ENCODE measurements around the gene SOX6. TPM values are rescaled to one million over a fixed set of nuclear protein-coding genes. Genes with fewer than 3 reads are reported as not detected.

The SOX6 gene
- polyA plus RNA-seq, 3 donors: not detected

GRCh38 chr11:16402654-16403447, 46.5 kb upstream of the SOX6 start:
- H3K9ac ChIP-seq (ENCODE audit: insufficient read depth, low read length, poor library complexity, severe bottlenecking): no peak overlapping the region
- H3K4me1 ChIP-seq (ENCODE audit: control insufficient read depth in 1 of 2, insufficient read depth in 2 of 2, low read length in 2 of 2): no peaks in the 10 kb centered on the region
- DNase-seq: no peak
- no peaks in the 10 kb centered on the region for H3K27me3 ChIP-seq (ENCODE audit: control insufficient read depth in 2 of 2, insufficient read depth in 2 of 2, low read length in 2 of 2)
- no peaks in the 10 kb centered on the region for H3K36me3 Mint-ChIP-seq
- H4K20me1 ChIP-seq (ENCODE audit: insufficient read depth, low read length): no peaks in the 10 kb centered on the region
- no peaks in the 10 kb centered on the region for H3K4me1 Mint-ChIP-seq
- no peak for TF ChIP-seq CTCF (IDR thresholded peaks at IDR 0.05)
- no peak overlapping the region for H3K4me2 ChIP-seq (replicated peaks; ENCODE audit: extremely low read depth, low read length, poor library complexity, severe bottlenecking)
- H3K27ac Mint-ChIP-seq: no peak overlapping the region
- no peak overlapping the region for H3K4me3 ChIP-seq (replicated peaks in 1 of 3; ENCODE audit: low read depth in 2 of 3, low read length in 3 of 3)
- peaks cover 0 to 2% (median 0%) of the 10 kb centered on the region in 7 donors for H3K9me3 Mint-ChIP-seq
- H3K27me3 Mint-ChIP-seq (ENCODE audit: low read depth in 3 of 3): no peaks in the 10 kb centered on the region
- H2AFZ ChIP-seq (ENCODE audit: insufficient read depth, low read depth, low read length, poor library complexity, severe bottlenecking): no peak overlapping the region
- intact Hi-C loops (cut with micrococcal nuclease): no loop called here
- no peaks in the 10 kb centered on the region for H3K9me3 ChIP-seq (replicated peaks in 1 of 2; ENCODE audit: control insufficient read depth in 1 of 2, insufficient read depth in 1 of 2, low read length in 2 of 2)
- H3K79me2 ChIP-seq (ENCODE audit: insufficient read depth, low read length): no peaks in the 10 kb centered on the region
- H3K27ac ChIP-seq (ENCODE audit: low read depth in 1 of 2, low read length in 2 of 2): no peak overlapping the region
- WGBS (ENCODE audit: insufficient coverage): 84% methylated on average over 3 of the region's 5 CpGs
- H3K4me3 Mint-ChIP-seq: no peak overlapping the region
- no peaks in the 10 kb centered on the region for H3K36me3 ChIP-seq (replicated peaks in 1 of 2; ENCODE audit: control insufficient read depth in 1 of 2, insufficient read depth in 2 of 2, low read length in 2 of 2)

- Histone ChIP-seq H3K4me1 (ENCODE audit: control insufficient read depth in 1 of 2, insufficient read depth in 2 of 2, low read length in 2 of 2) (no peaks in the 10 kb centered on the region), H3K4me2 (replicated peaks; ENCODE audit: extremely low read depth, low read length, poor library complexity, severe bottlenecking) (no peak overlapping the region), H3K79me2 (ENCODE audit: insufficient read depth, low read length) (no peaks in the 10 kb centered on the region), H4K20me1 (ENCODE audit: insufficient read depth, low read length) (no peaks in the 10 kb centered on the region), H3K9ac (ENCODE audit: insufficient read depth, low read length, poor library complexity, severe bottlenecking) (no peak overlapping the region), H3K36me3 (replicated peaks in 1 of 2; ENCODE audit: control insufficient read depth in 1 of 2, insufficient read depth in 2 of 2, low read length in 2 of 2) (no peaks in the 10 kb centered on the region), H3K4me3 (replicated peaks in 1 of 3; ENCODE audit: low read depth in 2 of 3, low read length in 3 of 3) (no peak overlapping the region), H3K9me3 (replicated peaks in 1 of 2; ENCODE audit: control insufficient read depth in 1 of 2, insufficient read depth in 1 of 2, low read length in 2 of 2) (no peaks in the 10 kb centered on the region), H3K27ac (ENCODE audit: low read depth in 1 of 2, low read length in 2 of 2) (no peak overlapping the region), H3K27me3 (ENCODE audit: control insufficient read depth in 2 of 2, insufficient read depth in 2 of 2, low read length in 2 of 2) (no peaks in the 10 kb centered on the region), H2AFZ (ENCODE audit: insufficient read depth, low read depth, low read length, poor library complexity, severe bottlenecking) (no peak overlapping the region)
- no peak overlapping the region for H3K4me3 Mint-ChIP-seq
- no peaks in the 10 kb centered on the region for H3K27me3 Mint-ChIP-seq (ENCODE audit: low read depth in 3 of 3)
- no peaks in the 10 kb centered on the region for H3K9me3 Mint-ChIP-seq
- H3K4me1 Mint-ChIP-seq: no peaks in the 10 kb centered on the region
- no CpG with 5 or more reads among the region's 2 CpGs for WGBS (ENCODE audit: insufficient coverage)
- no peak overlapping the region for H3K27ac Mint-ChIP-seq
- no peak for DNase-seq
- intact Hi-C loops (cut with micrococcal nuclease): no loop called here
- TF ChIP-seq CTCF (IDR thresholded peaks at IDR 0.05): no peak
- H3K36me3 Mint-ChIP-seq: no peaks in the 10 kb centered on the region
Observed at GRCh38 chr11:16397390-16397789, 41.0 kb upstream of the SOX6 start.
